ENCODE results near the gene TNFSF13B.

DNA sequence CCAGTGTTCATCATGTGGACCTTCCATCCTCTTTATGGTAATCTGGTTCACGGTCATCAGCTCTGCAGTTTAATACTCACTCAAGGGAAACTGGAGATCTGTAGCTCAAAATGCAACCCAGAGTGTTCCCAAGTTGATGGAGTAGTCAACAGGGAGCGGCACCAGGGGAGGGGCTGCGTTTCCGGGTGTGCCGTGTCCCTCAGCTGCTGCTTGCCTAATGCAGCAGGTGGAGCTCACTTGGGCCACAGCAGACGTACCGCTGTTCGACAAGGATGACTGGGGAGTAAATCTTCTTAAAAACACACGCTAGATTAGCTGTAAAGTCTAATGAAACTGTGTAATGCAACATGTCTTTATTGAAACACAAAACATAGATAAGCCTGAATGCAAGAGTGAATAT is 81.1 kb downstream of the TNFSF13B start:
- TF ChIP-seq, protein P1, sequence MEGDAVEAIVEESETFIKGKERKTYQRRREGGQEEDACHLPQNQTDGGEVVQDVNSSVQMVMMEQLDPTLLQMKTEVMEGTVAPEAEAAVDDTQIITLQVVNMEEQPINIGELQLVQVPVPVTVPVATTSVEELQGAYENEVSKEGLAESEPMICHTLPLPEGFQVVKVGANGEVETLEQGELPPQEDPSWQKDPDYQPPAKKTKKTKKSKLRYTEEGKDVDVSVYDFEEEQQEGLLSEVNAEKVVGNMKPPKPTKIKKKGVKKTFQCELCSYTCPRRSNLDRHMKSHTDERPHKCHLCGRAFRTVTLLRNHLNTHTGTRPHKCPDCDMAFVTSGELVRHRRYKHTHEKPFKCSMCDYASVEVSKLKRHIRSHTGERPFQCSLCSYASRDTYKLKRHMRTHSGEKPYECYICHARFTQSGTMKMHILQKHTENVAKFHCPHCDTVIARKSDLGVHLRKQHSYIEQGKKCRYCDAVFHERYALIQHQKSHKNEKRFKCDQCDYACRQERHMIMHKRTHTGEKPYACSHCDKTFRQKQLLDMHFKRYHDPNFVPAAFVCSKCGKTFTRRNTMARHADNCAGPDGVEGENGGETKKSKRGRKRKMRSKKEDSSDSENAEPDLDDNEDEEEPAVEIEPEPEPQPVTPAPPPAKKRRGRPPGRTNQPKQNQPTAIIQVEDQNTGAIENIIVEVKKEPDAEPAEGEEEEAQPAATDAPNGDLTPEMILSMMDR (IDR thresholded peaks at IDR 0.05; ENCODE audit: low read depth, low read length): no peak
- TF ChIP-seq EZH2phosphoT487 (IDR thresholded peaks at IDR 0.05; ENCODE audit: low read depth): no peak
